GM19452 (cell line): Measurements from ENCODE around the gene MGMT.
A peak's percentile ranks its signal among the peaks of the same experiment; 100 is the strongest.

Experiments used
- ATAC-seq: cut with Tn5 transposase; IDR thresholded peaks from one replicate; pipeline ENCODE4 v1.9.1; 2021; ENCODE audit not compliant: unreplicated experiment

MGMT gene

GRCh38 chr10:129494176-129494575 is 27.1 kb downstream of the MGMT start:
- no peak for ATAC-seq

DNA sequence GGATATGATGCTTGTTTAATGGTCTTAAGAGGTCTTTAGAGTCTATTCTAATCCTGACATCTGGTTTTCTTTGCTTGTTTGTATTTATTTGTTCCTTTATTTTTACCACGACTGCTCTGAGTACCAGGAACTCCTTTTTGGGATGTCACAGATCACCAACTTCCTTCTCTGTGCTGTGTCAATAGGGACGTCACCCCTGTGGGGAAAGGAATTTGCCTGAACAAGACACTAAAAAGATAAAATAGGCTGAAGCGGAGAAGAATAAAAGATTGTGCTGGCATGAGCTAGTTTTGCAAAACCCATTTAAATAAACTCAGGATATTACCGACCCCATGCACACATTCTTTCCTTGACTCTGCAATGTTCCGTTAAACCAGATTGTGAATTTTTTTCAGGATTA is 27.7 kb downstream of the MGMT start:
- ATAC-seq = no peak

DNA sequence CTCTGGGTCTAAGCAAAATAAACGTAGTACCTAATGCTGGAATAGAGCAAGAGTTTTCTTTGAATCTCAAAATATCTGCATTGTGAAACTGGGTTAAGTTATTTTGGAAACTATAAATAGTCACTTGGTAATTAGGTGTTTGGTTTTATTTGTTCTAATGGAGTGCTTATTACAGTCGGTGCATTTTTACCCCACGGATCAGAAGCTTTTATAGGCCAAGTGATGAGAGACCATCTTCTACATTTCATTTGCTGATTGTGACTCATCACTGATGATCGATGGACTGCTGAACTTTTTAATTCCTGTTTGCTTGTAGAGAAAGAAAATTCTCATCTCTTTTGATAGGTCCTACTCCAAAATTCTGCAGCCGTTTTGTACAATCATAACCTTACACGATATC is 28.2 kb downstream of the MGMT start:
- no peak for ATAC-seq

- ATAC-seq = no peak
Measured at GRCh38 chr10:129495698-129496097, 28.7 kb downstream of the MGMT start.

GRCh38 chr10:129497013-129497412 is 30.0 kb downstream of the MGMT start:
- no peak for ATAC-seq

DNA sequence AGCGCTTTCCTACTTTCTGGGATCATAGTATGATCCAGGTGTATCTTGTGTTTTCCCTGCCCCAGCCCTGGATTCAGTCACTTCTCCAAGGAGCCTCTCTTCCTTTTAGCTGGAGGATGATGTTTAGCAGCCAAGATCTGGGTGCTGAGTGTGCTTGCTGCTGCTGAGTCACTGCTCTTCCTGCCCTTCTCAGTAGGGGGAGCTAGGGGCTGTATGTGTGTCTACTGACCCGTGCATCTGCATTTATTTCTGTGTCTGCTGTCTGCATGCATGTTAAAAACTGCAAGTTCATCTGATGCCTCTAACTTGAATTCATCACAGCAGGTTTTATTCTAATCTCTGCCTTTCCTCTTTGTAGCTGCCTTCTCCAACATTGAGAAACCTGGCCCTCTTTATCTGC is 31.6 kb downstream of the MGMT start:
- ATAC-seq = no peak

- ATAC-seq = no peak
Measured at GRCh38 chr10:129500617-129501339, 33.7 kb downstream of the MGMT start.

GRCh38 chr10:129501652-129502436 is 34.8 kb downstream of the MGMT start:
- peak; percentile 98 for ATAC-seq

DNA sequence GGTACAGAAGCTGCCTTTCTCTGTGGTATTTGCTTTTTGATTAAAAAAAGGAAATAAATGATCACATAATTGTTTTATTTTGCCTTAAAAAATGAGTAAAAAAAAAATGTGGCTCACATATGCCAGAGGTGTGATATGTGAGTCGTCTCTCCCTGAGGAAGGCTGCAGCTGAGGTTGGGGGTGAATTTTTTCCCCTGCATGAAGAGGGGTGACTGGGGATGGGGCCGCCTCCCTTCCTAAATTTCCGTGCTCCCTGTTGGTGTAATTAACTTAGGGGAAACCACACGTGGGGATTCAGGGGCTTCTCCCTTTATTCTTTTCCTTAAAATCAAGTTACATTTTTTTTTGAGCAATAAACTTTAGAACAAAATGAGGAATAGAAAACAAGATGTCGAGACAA is 35.4 kb downstream of the MGMT start:
- ATAC-seq = no peak

DNA sequence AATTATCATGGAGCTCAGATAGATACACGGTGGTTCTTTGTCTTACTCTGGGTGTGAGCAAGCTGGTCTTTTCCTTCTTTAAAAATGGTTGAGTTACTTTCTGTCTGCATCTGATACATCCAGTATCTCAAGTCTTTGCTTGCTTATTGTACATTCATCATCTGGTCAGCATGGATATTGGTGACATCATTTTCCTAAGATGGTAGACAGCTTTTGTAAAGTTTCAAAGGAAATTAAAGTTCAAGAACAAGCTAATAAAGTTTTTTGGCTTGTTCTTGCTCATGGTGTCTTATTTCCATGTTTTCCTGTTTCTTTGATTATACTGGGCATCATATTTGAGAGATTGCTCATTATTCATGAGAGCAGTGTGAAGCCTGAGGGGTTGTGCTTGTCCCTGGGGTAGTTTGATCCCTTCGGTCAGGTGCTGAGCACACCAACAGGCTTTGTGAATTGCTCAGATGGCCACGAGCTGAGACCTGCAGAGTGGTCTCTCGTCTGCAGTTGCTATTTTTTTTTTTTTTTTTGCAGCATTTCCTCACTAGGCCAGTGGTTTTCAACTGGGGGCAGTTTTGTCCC is 38.5 kb downstream of the MGMT start:
- ATAC-seq = no peak

DNA sequence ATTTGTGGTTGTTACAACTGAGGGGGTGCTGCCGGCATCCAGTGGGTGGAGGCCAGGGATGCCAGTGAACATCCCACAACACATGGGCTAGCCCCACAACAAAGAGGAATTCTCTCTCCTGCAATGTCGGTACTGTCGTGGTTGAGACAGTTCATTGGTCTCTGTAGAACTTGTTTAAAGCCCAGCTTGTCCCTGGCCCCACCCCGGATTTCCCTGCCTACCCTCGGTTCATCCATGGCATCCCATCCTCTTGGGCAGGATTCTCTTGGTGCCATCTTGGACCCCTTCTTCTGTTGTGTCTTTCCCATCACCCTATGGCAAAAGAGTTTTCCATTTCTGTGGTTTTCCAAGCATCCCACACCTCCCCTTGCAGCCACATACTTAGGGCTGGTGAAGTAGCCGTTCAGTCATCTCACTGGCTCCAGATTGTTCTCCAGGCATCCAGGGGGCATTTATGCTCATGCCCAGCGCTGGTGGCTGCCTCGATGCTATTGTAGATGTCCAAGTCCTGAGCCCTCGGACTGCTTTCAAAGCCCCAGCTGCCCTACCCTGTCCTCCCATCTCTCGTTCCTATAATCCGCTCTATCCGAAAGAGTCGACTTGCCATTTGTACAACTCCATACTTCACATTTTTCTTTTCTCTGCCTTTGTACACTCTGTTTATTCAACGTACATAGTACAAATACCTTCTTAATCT is 39.2 kb downstream of the MGMT start:
- no peak for ATAC-seq

DNA sequence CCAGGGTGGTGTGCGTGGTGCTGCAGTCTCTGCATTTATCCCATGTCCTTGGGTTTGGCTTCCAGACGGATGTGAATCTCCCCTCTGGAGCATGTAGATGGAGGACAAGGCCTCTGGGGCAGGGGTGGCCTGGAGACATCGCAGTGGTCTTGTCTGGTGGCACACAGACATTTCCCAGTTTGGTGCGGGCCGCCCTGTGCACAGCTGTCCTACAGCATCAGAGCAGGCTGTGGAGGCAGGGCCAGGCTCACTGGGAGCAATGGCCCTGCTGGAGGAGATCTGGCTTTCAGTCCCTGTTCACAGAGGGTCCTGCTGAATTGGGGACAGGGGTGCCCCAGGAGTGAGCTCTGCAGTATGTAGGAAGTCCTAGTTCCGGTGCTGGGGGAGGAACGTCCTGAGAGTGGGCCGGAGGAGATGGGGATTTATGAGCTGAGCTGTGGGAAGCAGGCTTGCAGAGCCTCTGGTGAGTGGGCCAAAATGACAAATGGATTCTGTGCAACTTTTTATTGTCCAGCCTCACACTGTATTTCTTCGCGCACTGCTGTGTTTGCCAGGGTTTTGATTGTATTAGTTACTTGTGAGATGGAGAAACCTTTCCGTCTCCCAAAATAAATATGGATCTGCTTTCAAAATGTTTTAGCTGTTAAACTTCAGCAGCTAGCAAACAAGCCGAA is 40.3 kb downstream of the MGMT start:
- ATAC-seq = no peak

DNA sequence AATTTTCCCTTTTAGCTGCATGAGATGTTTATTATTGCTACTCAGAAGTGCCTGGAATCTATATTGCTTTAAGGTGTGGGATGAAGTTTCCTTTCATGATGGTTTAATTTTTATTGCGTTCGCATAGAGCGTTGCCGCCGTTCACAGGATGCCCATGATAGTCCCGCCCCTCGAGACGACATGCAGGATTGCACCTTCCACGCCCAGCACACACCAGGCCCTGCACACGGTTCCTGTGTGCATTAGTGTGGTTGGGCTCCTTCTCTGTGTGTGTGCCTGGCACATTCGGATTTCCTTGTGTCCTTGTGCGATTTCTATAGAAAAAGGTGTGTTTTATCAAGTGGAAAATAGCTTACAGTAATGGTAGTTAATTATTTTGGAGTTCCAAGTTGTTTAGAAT is 42.1 kb downstream of the MGMT start:
- ATAC-seq = no peak

DNA sequence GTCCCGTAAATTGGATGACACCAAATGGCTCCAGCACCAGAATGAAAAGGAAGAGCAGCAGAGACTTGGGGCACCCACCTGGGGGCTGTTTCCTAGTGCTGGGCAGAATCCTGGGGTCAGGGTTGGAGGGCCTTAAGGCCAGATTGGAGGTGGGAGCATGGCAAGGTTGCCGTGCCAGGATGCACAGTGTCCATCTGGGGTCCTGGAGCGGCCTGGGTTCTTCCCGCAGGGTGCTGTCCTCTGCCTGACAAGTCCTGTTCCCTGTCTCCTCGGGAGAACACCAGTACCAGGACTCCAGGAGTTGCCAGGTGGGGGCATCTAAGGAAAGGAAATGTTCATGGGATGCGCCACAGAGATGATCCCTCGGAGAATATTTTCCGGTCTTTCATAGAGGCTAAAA is 42.8 kb downstream of the MGMT start:
- no peak for ATAC-seq

GRCh38 chr10:129511086-129511485 is 44.0 kb downstream of the MGMT start:
- ATAC-seq = no peak

DNA sequence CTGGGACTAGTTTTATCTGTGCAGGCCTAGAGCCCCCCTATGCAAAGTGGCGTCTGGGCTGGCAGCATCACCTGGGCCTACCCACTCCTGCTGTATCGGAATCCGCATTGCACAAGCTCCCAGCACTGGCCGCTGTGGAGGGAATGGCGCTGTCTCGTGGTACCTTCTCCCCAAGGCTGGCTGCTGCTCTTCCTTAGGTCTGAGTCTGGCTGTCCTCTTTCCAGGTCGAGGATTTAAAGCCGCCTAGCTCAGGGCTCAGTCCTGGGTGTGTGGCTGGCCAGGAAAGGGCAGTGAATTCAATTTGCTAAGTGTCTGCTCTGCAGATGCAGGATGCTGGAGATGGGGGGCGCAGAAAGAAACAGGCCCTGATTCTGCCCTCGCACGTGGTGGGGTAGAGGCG is 44.7 kb downstream of the MGMT start:
- ATAC-seq = no peak

DNA sequence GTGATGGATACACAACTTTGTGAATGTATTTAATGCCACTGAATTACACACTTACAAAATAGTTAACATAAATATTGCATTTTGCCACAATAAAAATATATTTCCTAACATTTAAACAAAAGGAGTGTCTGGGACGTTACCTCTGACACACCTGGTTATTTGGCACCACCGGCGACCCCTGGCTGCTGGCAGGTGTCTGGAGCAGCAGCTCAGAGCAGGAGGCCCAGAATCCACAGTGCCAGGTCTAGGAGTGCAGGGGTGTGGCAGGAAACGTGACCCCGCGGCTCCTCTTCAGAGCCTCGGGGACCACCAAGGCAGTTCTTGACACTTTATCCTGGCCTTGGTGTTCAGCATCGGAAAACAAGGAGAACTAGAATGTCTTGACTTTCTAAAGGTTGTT is 46.3 kb downstream of the MGMT start:
- no peak for ATAC-seq

GRCh38 chr10:129514568-129515451 is 47.8 kb downstream of the MGMT start:
- no peak for ATAC-seq

DNA sequence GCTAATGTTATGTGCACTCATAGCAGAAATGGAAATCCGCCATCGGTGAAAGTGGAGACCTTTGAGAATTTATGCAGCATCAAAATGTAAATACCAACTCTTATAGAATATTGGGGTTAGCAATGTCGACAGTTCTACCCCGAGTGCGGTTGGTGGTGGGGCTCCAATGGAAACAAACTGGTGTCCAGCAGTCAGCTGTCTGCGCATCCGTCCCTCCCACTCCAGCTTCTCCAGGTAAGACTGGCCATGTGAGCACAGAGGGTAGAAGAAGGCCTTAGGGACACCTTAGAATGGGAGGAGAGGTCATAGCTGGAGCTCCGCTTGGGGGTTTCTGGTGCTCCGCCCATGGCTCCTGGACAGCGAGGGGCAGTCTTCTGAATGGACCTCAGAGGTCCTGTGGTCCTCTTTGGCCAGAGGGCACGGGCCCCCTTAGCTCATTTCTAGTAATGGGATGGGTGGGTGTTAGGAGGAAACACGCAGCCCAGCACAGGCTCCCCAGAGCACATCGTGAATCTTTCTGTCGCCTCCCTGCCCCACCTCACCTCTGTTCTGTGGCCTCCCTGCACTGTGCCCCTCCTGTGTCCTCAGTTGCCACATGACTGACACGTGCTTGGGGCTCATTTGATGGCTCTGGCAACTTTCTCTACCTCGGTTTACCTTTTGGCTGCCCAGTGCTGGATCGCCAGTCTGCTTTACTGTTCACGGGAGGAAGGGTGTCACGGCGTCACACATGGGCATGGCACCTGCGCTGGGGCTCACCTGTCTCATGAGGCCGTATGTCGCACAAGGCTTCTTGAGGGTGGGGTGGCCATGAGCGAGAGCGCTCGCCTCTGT is 50.0 kb downstream of the MGMT start:
- ATAC-seq = no peak
